Stimulated activated CD4-positive, alpha-beta T cell treated with anti-CD3 and anti-CD28 coated beads, Interleukin-4, amount 100 ng/mL, for 4 hours (primary cell): ENCODE results near the gene SHC4.

Experiments used
- DNase-seq, 2 experiments: peaks; one replicate each; pipeline ENCODE4 v3.0.0-alpha.2; 2020

The SHC4 gene

DNA sequence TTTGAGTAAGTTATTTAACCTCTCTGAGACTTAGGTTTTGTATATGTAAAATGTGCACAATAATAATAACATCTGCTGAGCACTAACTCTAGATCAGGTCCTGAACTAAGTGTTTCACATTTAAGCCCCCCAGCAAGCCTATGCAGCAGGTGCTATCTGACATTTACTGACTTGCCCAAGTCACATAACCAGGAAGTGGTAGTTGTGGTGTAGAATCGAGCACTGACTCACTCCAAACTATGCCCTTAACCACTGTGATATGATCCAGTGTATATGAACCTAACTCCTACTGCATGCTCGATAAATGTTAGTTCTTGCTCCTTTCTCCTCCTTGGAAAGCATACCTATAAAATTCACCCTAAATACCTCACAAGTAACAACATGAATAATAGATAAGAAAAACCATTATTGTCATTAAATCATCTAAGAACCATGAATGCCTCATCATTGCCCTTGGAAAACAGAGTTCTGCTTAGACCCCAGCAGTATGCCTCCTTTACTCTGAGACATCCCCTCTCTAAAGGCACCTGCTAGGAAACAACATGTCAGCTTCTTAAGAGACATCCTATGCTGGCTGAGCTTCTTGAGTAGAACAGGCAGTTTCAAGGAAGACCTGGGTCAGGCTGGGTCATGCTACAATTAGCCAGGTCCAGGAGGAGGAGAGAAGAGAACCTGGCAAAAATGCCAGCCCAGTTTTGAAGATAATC lies 3.0 kb upstream of the SHC4 start:
- no peak for DNase-seq

GRCh38 chr15:48965972-48966371 lies 2.3 kb upstream of the SHC4 start:
- DNase-seq, result no peak

- no peak for DNase-seq
Measured at GRCh38 chr15:48964898-48965297, 1.2 kb upstream of the SHC4 start.

DNA sequence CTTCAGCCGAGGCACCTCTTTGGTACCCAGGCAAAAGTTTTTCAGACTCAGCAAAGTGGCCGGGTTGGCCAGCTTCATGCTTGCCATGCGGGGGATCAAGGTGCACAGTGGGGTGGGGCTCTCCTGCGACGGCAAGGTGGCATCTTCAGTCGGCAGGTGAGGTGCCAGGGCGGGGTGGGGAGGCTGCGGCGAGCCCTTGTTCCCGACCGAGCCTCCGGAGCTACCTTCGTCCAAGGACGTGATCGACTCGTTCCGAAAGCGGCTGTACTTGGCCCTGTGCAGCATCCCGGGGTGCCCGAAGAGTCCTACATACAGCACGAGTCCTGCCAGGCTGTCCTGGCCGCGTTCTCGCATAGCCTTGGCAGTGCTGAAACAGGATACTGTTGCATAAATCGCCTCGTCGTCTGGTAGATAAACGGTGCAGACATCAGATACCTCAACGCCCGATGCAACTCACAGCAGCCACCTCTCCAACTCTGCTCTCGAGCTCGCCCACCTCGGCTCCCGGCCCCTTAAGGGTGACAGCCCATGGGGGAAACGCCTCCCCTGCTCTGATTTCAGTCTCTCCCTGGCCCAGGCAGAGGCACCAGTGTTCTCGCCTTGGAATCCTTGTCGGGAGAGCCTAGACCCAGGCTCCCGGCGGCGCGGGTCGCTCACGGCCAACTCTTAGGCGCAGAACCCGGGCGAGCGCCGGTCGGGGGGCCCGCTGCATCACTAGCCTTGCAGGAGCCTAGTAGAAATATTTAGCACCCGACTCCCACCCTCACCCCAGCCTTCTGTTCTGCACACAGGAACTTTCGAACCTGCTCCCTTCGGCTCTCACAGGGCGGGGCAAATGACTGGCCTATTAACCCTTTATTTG lies 826 bp downstream of the SHC4 start:
- no peak for DNase-seq

DNA sequence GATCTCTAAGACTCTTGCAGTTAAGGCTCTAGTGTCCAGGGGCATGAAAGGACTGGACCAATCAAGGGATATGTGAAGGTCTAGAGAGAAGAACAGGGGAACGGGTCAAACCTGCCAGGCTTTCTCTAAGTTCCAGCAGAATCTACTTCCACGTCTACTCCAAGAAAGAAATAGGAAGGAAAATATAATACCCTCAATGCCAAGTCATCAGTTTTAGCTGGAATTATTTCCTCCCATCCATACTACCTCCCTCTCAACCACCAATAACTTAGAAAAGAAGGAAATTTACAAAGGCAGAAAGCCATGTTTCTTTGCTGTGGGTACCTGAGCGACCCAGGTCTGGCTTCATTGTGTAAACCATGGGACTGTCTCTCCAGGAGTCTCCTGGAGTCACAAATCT lies 7.8 kb downstream of the SHC4 start:
- no peak for DNase-seq

DNA sequence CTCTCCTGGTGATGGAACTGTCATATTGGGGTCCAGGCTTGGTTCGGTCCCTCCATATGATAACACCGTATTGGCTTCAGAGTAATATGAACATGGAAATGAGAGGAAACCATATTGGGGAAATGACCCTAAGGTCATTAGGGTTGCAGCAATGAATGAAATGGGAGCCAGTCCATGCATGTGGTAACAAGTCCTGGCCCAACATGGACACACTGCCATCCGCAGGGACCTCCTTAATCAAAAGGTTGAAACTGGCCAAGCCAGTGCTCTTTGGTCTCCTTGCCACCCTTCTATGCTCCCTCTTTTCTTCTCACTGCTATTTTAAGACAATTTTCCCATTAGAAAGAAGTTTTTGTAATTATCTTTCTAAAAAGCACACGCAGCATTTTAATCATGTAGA lies 8.3 kb downstream of the SHC4 start:
- DNase-seq, result no peak

DNA sequence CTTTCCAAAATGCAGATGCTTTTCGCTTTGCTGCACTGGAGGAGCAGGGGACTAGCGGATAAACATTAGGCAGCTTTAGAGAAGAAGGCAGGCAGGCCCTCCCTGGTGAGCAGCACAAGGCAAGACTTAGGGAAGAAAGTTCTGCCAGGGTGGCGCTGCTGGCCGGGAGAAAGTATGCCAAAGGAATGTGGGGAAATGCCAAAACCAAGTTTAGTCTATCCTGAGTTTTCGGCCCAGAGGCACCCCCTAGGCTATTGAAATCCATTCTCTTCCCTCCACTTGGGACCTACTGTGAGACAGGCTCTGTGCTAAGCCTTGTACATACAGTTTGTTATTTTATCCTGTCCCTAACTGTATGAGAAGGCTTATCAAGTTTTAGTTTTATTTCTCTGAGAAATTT lies 9.2 kb downstream of the SHC4 start:
- DNase-seq, result no peak

GRCh38 chr15:48946840-48947187 lies 16.9 kb downstream of the SHC4 start:
- DNase-seq, result no peak

DNA sequence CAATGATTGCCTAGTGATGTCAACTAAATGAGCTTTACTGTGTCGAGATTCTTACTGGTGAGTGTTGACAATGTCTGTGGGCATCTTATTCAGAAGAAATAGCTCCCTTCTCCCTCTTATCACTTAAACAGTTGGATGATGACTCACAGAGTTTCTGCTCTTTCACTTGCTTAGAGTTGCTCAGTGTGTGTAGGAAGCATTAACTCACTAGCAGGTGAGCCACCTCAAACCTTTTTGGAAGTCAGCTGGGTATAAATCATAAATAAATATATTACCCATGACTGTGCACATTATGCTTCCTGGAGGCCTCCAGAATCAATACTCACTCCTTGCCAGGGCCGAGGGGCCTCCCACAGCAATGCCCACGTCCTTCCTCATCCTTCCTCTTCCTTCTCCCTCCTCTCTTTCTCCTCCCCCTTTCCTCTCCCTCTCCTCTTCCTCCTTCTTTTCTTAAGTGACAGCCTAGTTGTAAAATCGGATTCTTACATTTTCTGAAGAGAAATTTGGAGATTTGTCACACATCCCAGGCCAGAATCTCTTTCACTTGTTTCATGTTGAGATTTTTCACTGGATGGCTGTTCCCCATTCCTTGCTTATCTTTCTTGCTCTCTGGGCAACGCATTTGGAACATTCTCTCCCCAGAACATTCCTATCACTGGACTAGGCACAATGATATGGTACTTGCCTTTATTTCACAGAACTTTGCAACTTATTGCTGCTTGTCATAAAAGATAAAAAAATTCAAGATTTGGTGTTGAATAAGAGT lies 17.5 kb downstream of the SHC4 start:
- no peak for DNase-seq

DNA sequence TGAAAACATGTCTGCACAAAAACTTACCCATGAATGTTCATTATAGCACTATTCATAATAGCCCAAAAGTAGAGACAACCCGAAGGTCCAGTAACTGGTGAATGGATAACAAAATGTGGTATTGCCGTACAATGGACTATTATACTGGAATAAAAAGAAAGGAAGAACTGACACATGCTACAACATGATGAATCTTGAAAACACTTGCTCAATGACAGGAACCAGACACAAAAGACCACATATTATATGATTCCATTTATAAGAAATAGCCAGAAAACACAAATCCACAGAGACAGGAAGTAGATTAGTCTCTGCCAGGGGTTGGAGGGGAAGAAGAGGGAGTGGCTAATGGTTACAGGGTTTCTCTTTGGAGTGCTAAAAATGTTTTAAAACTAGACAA lies 18.3 kb downstream of the SHC4 start:
- no peak for DNase-seq

- no peak for DNase-seq
Measured at GRCh38 chr15:48941904-48942303, 21.8 kb downstream of the SHC4 start.

GRCh38 chr15:48940508-48940907 lies 23.2 kb downstream of the SHC4 start:
- no peak for DNase-seq

DNA sequence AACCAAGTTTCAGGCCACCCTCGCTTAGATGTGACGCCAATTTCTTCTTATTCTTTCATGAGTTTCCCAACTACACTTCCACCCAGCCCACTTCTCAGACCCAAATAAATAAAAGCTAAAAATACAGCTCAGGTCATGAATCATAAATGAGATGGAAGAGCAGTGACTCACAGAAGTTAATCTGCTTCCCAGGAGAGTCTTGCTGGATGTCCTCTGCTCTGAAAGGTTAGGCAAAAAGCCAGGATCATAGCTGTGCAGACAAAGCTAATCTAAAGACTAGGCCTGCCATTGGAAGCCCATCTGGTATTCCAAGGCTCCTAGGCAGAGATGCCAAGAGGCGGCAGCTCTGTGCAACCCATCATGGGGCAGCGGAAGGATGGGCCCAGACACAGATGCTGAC lies 24.1 kb downstream of the SHC4 start:
- no peak for DNase-seq

- no peak for DNase-seq
Measured at GRCh38 chr15:48937886-48938285, 25.8 kb downstream of the SHC4 start.

GRCh38 chr15:48936666-48937065 lies 27.1 kb downstream of the SHC4 start:
- DNase-seq, result no peak

GRCh38 chr15:48935236-48935635 lies 28.5 kb downstream of the SHC4 start:
- DNase-seq, result no peak

- DNase-seq, result no peak
Measured at GRCh38 chr15:48930735-48931134, 33.0 kb downstream of the SHC4 start.

GRCh38 chr15:48929661-48930060 lies 34.1 kb downstream of the SHC4 start:
- no peak for DNase-seq

DNA sequence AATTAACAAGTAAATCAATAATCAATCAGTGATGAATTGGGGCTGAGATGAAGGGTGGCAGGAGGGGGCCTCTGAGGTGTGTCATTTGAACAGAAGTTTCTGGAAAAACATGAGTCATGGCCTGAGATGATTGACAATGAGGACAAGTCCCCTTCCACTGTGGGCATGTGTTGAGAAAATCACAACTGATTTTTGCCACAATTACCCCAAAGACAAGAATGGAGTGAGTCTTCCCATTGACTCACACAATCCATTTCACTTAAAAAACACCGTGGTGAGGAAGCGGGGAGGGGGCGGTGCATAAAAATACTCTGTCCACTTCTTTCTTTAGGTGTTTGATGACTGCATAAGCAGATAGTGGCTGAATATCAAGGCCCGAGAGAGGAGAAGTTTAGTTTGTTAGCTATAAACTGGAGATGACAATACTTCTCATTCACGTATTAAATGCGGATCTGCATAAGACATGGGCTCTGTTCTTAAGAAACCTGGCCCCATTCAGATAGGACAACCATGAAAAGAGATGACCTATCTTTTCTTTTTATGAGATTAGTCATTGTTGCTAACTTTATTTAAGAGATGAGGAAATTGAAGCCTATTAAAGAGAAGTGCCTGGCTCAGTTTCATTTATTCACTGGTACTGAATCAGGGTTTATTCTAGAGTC lies 34.7 kb downstream of the SHC4 start:
- peak in 1 of 2 experiments; percentile 21 for DNase-seq

GRCh38 chr15:48925714-48926223 lies 38.0 kb downstream of the SHC4 start:
- DNase-seq, result peak in 1 of 2 experiments; percentile 3

- DNase-seq, result no peak
Measured at GRCh38 chr15:48924528-48925393, 39.0 kb downstream of the SHC4 start.

DNA sequence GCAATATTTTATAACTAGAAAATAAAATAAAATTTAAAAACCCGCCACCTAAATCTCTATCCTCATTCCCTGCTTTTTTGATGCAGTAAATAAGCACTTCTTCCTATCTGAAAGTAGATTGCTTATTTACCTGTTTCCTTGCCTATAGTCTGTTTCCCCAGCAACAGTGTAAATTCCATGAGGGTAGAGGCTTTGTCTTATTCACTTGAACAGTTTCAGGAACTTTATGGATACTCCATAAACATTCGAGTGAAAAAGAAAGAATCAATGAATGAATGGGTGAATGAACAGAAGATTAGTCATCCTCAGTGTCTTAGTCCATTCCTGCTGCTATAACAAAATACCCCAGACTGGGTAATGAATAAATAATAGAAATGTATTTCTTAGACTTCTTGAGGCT lies 41.7 kb downstream of the SHC4 start:
- DNase-seq, result no peak
